Lower lobe of right lung (tissue), 2 donors: ENCODE data around the gene SPRYD3. TPM values are rescaled to one million over a fixed set of nuclear protein-coding genes. Genes with fewer than 3 reads are reported as not detected.

ENCODE experiments used
- ATAC-seq, 2 donors: fragments of 200-7000 bp; cut with Tn5 transposase; one replicate each; pipeline ENCODE4 v1.9.1; 2020 to 2022; ENCODE audit warnings: mild to moderate bottlenecking in 2 of 2, moderate library complexity in 2 of 2
- DNase-seq: peaks from one replicate; pipeline ENCODE4 v3.0.0-alpha.2; 2020
- H3K27ac ChIP-seq: fragments of 200-600 bp; one replicate; pipeline ENCODE4 v1.8.0; 2022
- H3K27me3 ChIP-seq: fragments of 200-600 bp; one replicate; pipeline ENCODE4 v1.8.0; 2022; ENCODE audit warnings: low read depth
- H3K36me3 ChIP-seq: fragments of 200-600 bp; one replicate; pipeline ENCODE4 v1.8.0; 2022; ENCODE audit warnings: mild to moderate bottlenecking
- H3K4me1 ChIP-seq: fragments of 200-600 bp; one replicate; pipeline ENCODE4 v1.8.0; 2022
- H3K4me3 ChIP-seq: fragments of 200-600 bp; one replicate; pipeline ENCODE4 v1.8.0; 2022; ENCODE audit warnings: mild to moderate bottlenecking
- H3K9me3 ChIP-seq: fragments of 200-600 bp; one replicate; pipeline ENCODE4 v1.8.0; 2022
- intact Hi-C: fragments of 100-400 bp; cut with DNase I; formaldehyde crosslinking; loops from one replicate; pipeline ENCODE4 v1.11.0; 2022
- total RNA-seq: library from RNA; stranded (reverse); fragmentation: NEBNext Ultra II Directional; extraction: Animal tissue kit (Norgen Biotek cat#: 25700); gene quantifications from one replicate; pipeline ENCODE4 v1.2.1, GENCODE V29; 2021
- TF ChIP-seq, protein P1 (sequence below): fragments of 200-600 bp; IDR thresholded peaks from one replicate; pipeline ENCODE4 v1.8.0; 2022; ENCODE audit warnings: antibody characterized with exemption, mild to moderate bottlenecking
- donor health status: DM: no; HTN: yes; CAD: no; lungs with severe emphysema.

Gene SPRYD3
- total RNA-seq, 1 donor from 2014 or later: 47.9 TPM

DNA sequence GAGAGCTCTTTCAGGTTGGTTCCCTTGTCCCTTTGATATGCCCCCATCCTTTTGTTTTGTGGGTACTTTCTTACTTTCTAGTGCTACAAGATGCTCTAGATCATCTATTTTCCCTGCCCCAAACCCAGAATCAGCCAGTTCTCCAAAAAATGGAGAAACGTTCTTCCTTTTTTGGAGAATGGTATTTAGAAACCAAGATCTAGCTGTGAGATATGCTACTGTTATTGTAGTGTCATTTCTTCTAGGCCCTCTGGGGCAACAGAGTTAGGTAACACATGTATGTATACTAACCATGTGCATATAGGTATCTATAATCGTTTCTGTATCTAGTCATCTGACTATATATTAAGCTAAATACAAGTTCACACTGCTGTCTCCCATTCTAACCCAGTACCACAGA, 11.4 kb upstream of the SPRYD3 start:
- no peak for ATAC-seq
- H3K4me3 ChIP-seq: no peak overlapping the region
- no peaks in the 10 kb centered on the region for H3K27me3 ChIP-seq
- H3K27ac ChIP-seq: no peak overlapping the region
- no peak for DNase-seq
- H3K9me3 ChIP-seq: no peaks in the 10 kb centered on the region
- intact Hi-C loops: no loop called here
- TF ChIP-seq, protein P1, sequence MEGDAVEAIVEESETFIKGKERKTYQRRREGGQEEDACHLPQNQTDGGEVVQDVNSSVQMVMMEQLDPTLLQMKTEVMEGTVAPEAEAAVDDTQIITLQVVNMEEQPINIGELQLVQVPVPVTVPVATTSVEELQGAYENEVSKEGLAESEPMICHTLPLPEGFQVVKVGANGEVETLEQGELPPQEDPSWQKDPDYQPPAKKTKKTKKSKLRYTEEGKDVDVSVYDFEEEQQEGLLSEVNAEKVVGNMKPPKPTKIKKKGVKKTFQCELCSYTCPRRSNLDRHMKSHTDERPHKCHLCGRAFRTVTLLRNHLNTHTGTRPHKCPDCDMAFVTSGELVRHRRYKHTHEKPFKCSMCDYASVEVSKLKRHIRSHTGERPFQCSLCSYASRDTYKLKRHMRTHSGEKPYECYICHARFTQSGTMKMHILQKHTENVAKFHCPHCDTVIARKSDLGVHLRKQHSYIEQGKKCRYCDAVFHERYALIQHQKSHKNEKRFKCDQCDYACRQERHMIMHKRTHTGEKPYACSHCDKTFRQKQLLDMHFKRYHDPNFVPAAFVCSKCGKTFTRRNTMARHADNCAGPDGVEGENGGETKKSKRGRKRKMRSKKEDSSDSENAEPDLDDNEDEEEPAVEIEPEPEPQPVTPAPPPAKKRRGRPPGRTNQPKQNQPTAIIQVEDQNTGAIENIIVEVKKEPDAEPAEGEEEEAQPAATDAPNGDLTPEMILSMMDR: no peak
- H3K36me3 ChIP-seq: no peaks in the 10 kb centered on the region
- no peaks in the 10 kb centered on the region for H3K4me1 ChIP-seq

DNA sequence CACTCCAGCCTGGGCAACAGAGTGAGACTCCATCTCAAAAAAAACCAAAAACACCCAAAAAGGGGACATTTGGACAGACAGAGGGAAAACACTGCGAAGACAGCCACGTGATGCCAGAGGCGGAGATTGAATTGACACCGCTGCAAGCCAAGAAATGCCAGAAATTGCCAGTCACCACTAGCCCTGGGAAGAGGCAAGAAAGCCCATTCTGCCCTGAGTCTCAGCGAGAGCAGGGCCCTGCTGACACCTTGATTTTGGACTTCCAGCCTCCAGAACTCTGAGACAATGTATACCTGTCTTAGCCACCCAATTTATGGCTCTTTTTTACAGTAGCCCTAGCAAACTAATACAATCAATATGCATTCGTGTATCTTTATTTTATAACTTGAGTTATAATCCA, 10.9 kb upstream of the SPRYD3 start:
- H3K4me3 ChIP-seq: no peak overlapping the region
- DNase-seq: no peak
- no peaks in the 10 kb centered on the region for H3K27me3 ChIP-seq
- no peaks in the 10 kb centered on the region for H3K4me1 ChIP-seq
- no peaks in the 10 kb centered on the region for H3K9me3 ChIP-seq
- intact Hi-C loops: no loop called here
- TF ChIP-seq, protein P1: no peak
- H3K36me3 ChIP-seq: no peaks in the 10 kb centered on the region
- H3K27ac ChIP-seq: no peak overlapping the region
- no peak for ATAC-seq

DNA sequence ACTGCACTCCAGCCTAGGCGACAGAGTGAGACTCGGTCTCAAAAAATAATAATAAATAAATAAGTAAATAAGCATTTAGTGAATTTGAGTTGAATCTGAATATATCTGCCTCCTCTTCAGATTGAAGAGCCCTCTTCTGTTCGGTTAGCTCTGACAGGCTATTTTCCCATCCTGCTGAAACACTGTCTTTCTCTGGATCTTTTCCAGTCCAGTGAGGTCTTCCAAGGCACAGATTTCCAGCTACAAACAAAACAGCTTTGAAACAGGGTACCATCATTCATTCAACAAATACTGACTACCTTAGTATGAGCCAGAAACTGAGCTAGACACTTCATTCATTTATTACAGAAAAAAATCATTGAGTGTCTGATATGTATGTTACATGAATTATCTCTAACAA, 7.2 kb upstream of the SPRYD3 start:
- no peak for ATAC-seq
- TF ChIP-seq, protein P1: no peak
- no peak for DNase-seq

DNA sequence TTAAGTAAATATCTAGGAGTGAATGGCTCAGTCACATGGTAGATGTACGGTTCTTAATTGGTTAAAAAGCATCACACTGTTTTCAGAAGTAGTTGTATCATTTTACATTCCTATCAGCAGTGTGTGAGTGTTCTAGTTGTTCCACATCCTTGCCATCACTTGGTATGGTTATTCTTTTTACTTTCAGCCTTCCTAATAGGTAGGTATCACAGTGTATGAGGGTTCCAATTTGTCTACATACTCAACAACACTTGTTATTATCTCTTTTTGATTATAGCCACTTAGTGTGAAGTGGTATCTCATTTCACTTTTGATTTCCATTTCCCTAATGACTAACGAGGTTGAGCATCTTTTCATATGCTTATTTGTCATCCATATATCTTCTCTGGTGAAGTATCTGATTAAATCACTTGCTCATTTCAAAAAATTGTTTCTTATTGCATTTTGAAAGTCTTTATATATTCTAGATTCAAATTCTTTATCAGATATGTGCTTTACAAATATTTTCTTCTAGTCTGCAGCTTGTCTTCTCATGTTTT, 3.5 kb upstream of the SPRYD3 start:
- no peaks in the 10 kb centered on the region for H3K9me3 ChIP-seq
- no peak for ATAC-seq
- no peaks in the 10 kb centered on the region for H3K27me3 ChIP-seq
- H3K27ac ChIP-seq: no peak overlapping the region
- peaks cover 16% of the 10 kb centered on the region for H3K4me1 ChIP-seq
- no peak overlapping the region for H3K4me3 ChIP-seq
- intact Hi-C loops: no loop called here
- H3K36me3 ChIP-seq: no peaks in the 10 kb centered on the region
- DNase-seq: no peak
- TF ChIP-seq, protein P1: no peak

More for the DNA sequence above, 7.2 kb upstream of the SPRYD3 start:
- Histone ChIP-seq H3K4me3 (no peak overlapping the region), H3K4me1 (no peaks in the 10 kb centered on the region), H3K9me3 (no peaks in the 10 kb centered on the region), H3K36me3 (no peaks in the 10 kb centered on the region), H3K27me3 (no peaks in the 10 kb centered on the region), H3K27ac (no peak overlapping the region)
- intact Hi-C loops: no loop called here

DNA sequence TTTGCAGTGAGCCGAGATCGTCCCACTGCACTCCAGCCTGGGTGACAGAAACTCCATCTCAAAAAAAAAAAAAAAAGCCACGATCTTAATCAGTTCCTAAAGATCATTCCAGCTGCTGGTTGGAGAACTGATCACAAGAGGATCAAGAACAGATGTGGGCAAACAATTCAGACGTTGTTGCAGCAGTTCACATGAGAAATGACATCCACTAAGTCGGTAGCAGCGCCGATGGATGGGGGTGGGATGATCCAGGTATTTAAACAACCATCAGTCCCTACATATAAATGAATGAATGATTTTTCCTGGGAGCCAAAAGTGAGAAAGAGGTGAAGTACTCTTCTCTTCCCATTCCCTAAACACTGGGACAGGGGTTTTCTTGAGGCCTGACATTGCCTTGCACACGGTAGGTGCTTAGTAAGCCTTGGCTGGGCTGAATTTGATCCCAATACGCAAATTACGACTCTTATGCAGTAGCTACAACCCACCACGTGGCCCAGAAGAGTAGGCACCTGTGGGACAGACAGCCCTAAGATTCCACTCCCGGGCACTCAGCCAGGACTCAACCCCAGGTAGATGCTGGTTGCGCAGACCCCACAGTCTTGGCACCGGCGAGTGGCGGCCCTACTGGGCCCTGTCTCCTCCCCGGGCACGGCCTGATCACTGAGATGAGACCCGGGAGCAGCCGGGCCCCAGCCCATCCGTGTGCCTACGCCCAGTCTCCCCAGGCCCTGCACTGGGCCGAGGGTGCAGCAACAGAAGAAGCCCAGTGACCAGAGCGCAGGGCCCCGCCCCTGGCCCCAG, 565 bp downstream of the SPRYD3 start:
- ATAC-seq (peak; percentile 17 to 20), DNase-seq (no peak)
- TF ChIP-seq, protein P1: no peak
- peak overlapping the region; percentile 91 for H3K27ac ChIP-seq
- no peaks in the 10 kb centered on the region for H3K27me3 ChIP-seq
- intact Hi-C loops: no loop called here
- peaks cover 42% of the 10 kb centered on the region for H3K4me1 ChIP-seq
- H3K9me3 ChIP-seq: no peaks in the 10 kb centered on the region
- H3K4me3 ChIP-seq: peak overlapping the region; percentile 83
- H3K36me3 ChIP-seq: peaks cover 36% of the 10 kb centered on the region
